GM18870 (cell line): Measurements from ENCODE around the gene OR2L13.
A peak's percentile ranks its signal among the peaks of the same experiment; 100 is the strongest.
"Not testable (repeated sequence)": the region's sequence is repeated elsewhere in the genome, so short reads cannot be mapped to it uniquely, and the experiment has no call there.

Experiments used
- ATAC-seq: cut with Tn5 transposase; IDR thresholded peaks from one replicate; pipeline ENCODE4 v1.9.1; 2021; ENCODE audit warnings: moderate library complexity; ENCODE audit not compliant: unreplicated experiment

The OR2L13 gene, protein sequence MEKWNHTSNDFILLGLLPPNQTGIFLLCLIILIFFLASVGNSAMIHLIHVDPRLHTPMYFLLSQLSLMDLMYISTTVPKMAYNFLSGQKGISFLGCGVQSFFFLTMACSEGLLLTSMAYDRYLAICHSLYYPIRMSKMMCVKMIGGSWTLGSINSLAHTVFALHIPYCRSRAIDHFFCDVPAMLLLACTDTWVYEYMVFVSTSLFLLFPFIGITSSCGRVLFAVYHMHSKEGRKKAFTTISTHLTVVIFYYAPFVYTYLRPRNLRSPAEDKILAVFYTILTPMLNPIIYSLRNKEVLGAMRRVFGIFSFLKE

DNA sequence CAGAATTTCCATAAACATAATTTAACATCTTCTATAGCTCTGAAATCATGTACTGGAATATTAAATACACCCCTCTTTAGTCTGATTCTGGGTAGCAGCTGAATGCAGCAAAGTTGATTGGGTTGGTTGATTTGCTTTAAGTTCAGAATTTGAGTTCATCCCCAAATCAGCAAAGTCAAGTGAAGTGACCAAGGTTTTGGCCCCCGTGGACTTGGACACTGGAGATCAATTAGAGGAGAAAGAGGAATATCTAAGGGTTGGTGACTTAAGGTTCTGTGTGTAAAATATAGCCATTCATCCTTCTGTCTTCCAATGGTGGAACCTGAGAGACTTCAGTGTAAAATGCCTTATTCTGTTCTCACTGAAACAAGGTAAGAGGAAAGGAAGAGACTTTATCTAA is at the start of gene OR2L13:
OR2L13 (plus strand) TSS at position 301 of the 400 bp plus-strand sequence. CDS start 4,192 bp downstream, outside the sequence.
- ATAC-seq = no peak

DNA sequence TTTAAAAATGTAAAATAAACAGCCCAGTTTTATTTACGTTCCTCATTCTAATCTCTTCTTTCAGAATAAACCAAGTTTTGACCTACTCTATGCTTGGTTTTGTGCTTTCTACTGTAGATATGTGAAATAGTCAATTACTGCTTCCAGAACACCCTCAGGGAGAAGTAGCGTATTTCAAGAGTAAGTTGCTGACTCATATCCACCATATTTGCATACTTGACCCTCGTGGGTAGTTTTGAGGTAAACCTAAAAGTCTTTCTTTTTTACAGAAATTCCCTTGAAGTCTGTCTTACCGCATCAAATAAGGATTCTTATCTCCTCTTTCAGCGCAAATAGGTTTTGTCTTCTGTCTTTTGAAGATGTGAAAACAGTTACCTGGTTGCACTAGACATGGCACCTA is 49.8 kb upstream of the OR2L13 start:
- peak; percentile 69 for ATAC-seq

DNA sequence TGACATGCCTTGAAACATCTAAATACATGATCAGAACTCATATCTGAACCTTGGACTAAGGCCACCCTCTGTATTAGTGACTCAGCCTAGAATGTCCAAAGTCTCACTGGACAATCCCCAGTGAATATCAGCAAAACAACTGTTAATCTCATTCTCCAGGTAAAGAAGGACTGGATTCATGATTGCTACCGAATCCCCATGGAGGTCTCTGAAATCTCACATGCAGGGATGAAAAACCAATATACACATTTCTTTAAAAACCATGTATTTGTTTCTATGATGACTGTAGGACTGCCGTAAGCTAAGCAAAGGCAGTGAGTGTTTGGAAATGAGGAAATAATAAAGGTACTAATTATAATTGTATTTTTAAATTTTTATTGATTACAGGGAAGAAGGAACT is 48.4 kb upstream of the OR2L13 start, which contains the start of gene OR2L3:
OR2L3 (plus strand) TSS at position 301 of the 400 bp plus-strand sequence. CDS start 13,846 bp downstream, outside the sequence.
- ATAC-seq = no peak

DNA sequence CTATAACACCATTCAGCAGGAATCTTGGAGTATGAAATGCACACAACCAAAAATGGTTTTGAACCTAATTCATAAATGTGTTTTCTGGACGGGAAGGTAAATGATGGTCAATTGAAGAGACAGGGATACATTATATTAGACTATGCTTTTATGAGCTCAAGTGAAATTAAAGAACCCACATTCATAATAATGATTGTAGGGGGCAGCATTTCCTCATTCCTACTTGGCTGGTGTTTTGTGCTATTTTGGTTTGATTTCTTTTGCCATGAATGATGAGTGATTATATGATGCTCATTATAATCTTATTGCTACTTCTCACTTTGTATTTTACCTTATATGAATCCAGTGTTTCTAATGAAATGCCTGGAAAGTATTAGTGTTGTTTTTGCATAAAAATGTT is 48.0 kb upstream of the OR2L13 start:
- no peak for ATAC-seq

DNA sequence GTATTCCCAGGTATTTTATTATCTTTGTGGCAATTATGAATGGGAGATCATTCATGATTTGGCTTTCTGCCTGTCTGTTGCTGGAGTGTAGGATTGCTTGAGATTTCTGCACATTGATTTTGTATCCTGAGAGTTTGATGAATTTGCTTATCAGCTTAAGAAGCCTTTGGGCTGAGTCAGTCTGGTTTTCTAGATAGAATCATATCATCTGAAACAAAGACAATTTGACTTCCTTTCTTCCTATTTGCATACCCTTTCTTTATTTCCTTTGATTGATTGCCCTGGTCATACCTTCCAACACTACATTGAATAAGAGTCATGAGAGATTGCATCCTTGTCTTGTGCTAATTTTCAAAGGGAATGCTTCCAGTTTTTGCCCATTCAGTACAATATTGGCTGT is 40.3 kb upstream of the OR2L13 start:
- ATAC-seq = no peak

DNA sequence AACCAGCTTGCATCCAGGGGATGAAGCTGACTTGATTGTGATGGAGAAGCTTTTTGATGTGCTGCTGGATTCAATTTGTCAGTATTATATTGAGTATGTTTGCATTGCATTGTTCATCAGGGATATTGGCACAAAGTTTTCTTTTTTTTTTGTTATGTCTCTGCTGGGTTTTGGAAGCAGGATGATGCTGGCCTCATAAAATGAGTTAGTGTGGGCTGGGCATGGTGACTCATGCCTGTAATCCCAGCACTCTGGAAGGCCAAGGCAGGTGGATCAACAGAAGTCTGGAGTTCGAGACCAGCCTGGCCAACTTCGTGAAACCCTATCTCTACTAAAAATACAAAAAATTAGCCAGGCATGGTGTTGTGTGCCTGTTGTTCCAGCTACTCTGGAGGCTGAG is 39.7 kb upstream of the OR2L13 start:
- ATAC-seq = no peak

DNA sequence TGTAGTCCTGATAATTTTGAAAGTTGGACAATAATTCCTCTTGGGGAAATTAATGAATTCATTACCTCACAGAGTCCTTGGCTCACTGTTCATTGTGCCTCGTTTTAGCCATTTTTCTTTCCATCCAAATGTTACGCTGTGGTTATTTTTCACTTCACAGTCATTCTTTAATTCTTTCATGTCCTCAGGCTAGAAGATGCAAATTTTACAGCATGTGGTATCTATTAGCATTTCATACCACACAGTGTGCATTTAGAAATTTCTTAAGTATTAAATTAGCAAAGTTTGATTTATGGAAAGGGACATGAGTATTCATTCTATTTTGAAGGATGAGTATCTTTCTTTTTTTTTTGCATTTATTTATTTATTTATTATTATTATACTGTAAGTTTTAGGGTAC is 29.9 kb upstream of the OR2L13 start:
- ATAC-seq = no peak

DNA sequence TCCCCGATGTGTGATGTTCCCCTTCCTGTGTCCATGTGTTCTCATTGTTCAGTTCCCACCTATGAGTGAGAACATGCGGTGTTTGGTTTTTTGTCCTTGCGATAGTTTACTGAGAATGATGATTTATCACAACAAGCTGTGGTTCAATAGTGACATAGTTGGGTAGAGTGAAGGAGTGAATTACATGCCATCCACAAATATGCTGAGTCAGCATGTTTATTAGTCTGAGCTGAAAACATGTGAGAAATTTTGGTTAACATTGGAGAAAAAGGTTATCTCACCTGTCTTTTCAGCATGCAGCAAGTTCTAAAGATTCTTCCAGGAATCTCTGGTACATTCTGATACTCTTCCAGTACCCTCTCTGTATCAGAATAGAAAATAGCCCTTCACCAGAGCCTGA is 29.4 kb upstream of the OR2L13 start:
- no peak for ATAC-seq

DNA sequence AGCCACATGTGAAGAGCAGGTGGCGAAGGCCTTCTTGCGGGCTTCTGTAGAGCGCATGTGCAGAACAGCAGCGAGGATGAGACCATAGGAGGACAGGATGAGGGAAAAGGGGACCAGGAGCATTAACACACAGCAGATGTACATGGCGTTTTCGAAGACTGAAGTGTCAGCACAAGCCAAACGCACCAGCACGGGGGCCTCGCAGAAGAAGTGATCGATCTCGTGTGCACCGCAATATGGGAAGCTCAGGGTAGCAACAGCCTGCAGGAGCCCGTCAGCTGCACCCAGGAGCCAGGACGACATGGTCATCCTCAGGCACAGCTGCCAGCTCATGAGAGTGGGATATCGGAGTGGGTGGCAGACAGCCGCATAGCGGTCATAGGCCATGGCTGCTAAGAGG is 11.1 kb upstream of the OR2L13 start:
- ATAC-seq = not testable (repeated sequence)

DNA sequence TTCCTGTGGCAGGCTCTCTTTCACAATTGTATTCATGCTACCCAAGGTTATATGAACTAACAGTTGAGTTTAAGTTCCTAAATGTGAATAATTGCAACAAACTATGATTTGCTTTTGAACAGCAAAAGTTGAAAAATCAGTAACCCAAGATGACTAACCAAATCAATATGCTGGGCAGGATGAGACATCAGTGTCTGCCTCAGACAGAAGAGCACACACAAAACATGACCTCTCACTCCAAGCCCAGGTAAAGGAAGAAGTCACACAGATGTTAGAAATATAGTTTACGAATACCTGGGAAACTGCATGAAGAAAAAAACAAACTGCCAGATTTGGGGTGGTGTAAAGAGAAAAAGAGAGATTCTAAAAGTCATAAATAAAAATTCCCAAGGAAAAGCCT is 3.5 kb downstream of the OR2L13 start:
- ATAC-seq = no peak

DNA sequence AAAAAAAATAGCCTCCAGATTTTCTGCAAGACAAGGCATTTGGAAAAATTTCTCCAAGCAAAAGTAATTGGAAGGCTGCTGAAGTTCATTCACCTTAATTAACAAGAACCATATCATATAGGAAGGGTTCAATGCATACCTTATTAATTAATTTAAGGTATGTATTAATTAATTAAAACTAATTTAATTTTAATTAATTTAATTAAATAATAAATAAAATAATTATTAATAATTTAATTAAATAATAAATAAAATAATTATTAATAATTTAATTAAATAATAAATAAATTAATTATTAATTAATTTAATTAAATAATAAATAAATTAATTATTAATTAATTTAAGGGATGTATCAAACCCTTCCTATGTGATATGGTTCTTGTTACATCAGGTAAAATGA is 7.9 kb downstream of the OR2L13 start:
- no peak for ATAC-seq

DNA sequence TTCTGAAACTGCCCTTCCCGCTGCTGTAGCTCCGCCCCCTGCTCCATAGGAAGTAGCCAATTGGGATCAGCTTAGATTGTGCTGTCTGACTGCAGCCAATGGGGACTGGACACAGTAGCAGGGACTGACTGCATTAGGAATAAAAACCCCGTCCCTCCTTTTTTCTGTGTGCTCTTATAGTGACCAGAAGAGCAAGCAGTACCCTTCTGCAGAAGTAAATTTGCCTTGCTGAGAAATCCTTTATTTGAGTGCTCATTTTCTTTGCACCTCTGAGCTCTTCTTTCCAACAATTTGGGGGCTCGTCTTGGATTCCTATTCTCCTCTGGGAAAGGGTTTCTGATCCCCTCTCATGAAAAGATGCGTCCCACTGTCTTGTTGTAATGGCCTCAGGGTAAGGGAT is 16.2 kb downstream of the OR2L13 start:
- no peak for ATAC-seq

DNA sequence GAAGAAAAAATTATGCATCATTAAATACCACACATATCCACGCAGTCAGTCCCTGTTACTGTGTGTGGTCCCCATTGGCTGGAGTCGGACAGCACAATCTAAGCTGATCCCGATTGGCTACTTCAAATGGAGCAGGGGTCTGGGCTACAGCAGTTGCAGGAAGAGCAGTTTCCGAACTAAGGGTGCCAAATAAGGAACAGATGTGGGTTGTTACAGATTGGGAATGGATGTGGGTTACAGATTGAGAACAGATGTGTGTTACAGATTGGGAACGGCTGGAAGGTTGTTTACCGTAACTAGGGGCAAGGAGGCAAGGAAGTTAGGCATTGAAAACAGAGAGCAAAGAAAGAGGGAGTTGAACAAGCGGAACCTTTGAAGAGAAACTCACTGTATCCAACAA is 19.9 kb downstream of the OR2L13 start:
- no peak for ATAC-seq

DNA sequence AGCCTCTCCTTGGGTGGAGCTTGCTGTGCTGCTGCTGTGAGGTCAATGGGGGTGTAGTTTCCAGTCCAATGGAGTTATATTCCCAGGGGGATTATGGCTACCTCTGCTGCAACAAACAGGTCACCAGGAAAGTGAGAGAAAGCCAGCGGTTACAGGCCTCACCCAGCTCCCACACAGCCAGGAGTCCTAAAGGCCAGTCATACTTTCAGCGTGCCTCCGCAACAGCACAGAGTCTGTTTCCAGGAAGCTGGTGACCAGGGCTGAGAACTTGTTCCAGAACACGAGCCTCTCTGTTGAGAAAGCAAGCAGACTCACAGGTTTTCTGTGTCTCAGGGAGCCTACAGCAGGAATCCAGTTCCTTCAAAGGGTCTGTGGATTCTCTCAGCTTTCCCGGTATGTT is 32.7 kb downstream of the OR2L13 start:
- no peak for ATAC-seq

DNA sequence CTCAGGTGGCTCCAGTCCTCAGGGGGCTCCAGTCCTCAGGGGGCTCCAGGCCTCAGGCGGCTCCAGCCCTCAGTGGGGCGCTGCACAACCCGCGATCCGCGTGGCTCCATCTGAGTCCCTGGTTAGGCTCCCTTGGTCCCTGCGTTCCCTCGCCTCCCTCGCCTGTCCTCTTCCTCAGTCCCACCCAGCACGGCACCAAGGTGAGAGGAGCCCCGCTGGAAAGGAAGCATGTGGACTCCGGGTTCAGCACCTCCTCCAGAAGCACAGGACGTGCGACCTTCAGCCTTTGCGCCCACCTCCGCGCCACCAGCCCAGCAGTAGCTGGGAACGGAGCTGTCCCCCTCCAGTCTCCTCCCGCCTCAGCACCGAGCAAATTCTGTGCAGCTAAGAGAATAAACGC is 41.8 kb downstream of the OR2L13 start:
- no peak for ATAC-seq

DNA sequence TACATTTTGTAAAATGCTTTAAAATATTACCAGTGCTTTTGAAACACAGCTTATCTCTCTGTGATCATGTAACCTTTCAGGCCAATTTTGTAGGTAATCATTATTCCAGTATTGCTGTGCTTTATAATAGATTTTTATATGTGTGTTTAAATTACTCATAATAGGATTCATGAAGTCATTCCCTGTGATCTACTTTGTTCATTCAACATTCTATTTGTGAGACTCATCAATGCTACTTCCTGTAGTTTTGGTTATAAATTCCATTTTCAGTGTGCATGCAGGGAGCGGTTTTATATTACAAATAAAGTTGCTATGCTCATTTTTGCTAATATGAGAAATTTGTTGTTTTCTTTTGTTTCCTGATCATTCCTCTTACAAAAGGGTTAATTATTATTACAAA is 45.9 kb downstream of the OR2L13 start:
- no peak for ATAC-seq

DNA sequence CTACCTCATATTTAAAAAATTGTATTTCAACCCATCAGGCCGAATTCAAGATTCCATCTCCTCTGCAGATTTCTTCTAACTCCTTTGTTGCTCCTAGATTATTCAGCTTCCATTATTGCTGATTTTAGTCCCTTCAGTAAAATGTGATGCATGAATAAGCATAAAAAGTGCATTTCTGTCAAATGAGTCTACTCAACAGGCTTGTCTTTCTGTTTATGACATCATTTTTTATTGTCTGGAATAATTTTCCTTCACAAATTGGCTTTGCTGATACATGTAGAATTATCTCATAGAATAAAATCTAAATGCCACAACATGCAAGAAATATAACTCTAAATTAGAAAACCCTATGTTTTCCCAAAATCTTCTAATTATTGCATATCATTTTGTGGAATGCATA is 48.3 kb downstream of the OR2L13 start:
- ATAC-seq = no peak

DNA sequence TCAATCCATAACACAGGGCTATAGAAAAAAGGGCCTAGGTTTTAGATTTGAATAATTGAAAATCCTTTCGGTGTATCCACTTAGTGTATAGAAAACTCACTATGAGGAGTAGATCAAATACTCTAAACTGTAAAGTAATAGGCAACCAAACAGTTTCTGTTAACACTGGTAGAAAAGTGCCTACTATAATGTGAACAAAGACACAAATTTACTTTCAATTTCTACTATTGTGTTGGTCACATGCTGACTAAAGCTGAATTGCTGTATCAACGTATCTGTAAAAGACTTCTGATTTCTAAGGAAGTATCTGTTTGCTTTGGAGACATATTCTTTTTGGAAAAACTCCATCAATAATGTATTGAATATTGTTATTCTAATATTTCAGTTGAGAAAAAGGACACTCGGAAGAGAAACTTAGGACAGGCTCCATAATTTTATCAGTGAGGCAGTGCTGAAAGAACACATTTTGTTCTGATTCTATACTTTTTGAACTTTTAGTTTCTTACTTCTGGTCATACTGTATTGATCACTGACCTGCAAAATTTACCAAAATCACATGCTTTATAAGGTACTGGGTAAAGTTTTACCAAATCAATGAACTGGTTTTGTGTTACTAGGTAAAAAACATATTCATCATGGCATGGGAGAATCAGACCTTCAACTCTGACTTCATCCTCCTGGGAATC is 49.7 kb downstream of the OR2L13 start, which contains the start of gene OR2M5:
OR2M5 (plus strand) TSS at position 636 of the 686 bp plus-strand sequence; CDS start at position 636, 0 bp downstream.
- no peak for ATAC-seq
